HCT116 (cell line): Measurements from ENCODE around the gene HOXB3. TPM values are rescaled to one million over a fixed set of nuclear protein-coding genes. Genes with fewer than 3 reads are reported as not detected.

Experiments
- ATAC-seq: fragments of 200-7000 bp; cut with Tn5 transposase; 2 replicates; pipeline ENCODE4 v1.9.1; 2020; ENCODE audit warnings: mild to moderate bottlenecking, moderate library complexity
- BruUV-seq: library from RNA; stranded (reverse); fragments of 400-500 nt; replicated peaks from 2 replicates; lab custom pipeline; 2021; lab: Mats Ljungman, UMichigan
- CTCF ChIA-PET: fragments of 300-600 bp; sonication (Branson Sonifier 250); formaldehyde crosslinking; loops from one replicate; lab custom pipeline; 2021; ENCODE audit warnings: antibody characterized with exemption; lab: Charles Lee
- POLR2A ChIA-PET: fragments of 300-600, 350-600 bp; sonication (Branson Sonifier 250); formaldehyde crosslinking; loops from one replicate; lab custom pipeline; 2021; ENCODE audit warnings: antibody characterized with exemption; lab: Charles Lee
- RAD21 ChIA-PET, 2 experiments: fragments of 300-600 bp; sonication (Branson Sonifier 250); formaldehyde crosslinking; loops; one replicate each; lab custom pipeline; 2023; ENCODE audit warnings: low total read pairs in 2 of 2; ENCODE audit not compliant: uncharacterized antibody in 2 of 2, unreplicated experiment in 2 of 2, low non-redundant PET in 1 of 2; lab: Charles Lee
- DNase-seq: peaks from one replicate; pipeline ENCODE4 v3.0.0-alpha.2; 2010; ENCODE audit warnings: low read depth, low spot score
- H2AFZ ChIP-seq: fragments of 200-600 bp; shearing (Covaris generic), sonication (generic); 2 replicates; pipeline ENCODE4 v1.6.1; 2017; ENCODE audit warnings: low read depth, mixed run types, mixed read lengths, antibody characterized with exemption, low read length; ENCODE audit not compliant: poor library complexity, severe bottlenecking
- H3K27ac ChIP-seq: 2 replicates; pipeline ENCODE4 v1.5.1; 2012; ENCODE audit warnings: low read depth, low read length
- H3K27me3 ChIP-seq: fragments of 200-600 bp; sonication (generic); 2 replicates; pipeline ENCODE4 v1.6.1; 2016; ENCODE audit warnings: mixed run types, low read length, mixed read lengths; ENCODE audit not compliant: insufficient read depth
- H3K36me3 ChIP-seq, 2 experiments: fragments of 200-500 bp in 1 of 2; fragments of 200-600 bp in 1 of 2; sonication (Bioruptor generic) in 1 of 2; sonication (generic) in 1 of 2; 2 replicates each; pipeline versions ENCODE4 v1.5.1 to v1.6.1; 2014 to 2016; ENCODE audit warnings: low read length in 2 of 2, inconsistent platforms in 1 of 2, mixed read lengths in 1 of 2, mixed run types in 1 of 2; ENCODE audit not compliant: insufficient read depth in 2 of 2, control insufficient read depth in 1 of 2
- H3K4me1 ChIP-seq, 2 experiments: fragments of 200-600 bp in 1 of 2; sonication (generic) in 1 of 2; 2 replicates each; pipeline versions ENCODE4 v1.5.1 to v1.6.1; 2012 to 2017; ENCODE audit warnings: low read length in 2 of 2, inconsistent platforms in 1 of 2, mild to moderate bottlenecking in 1 of 2, mixed read lengths in 1 of 2, mixed run types in 1 of 2, moderate library complexity in 1 of 2; ENCODE audit not compliant: insufficient read depth in 2 of 2, control insufficient read depth in 1 of 2
- H3K4me2 ChIP-seq: fragments of 200-600 bp; sonication (generic); 2 replicates; pipeline ENCODE4 v1.6.1; 2017; ENCODE audit warnings: mixed run types, low read length, mixed read lengths
- H3K4me3 ChIP-seq, 2 experiments: fragments of 200-600 bp in 1 of 2; sonication (generic) in 1 of 2; replicated peaks in 1 of 2; 2 replicates each; pipeline ENCODE4 v1.5.1; 2011 to 2016; ENCODE audit warnings: low read length in 2 of 2, control low read depth in 1 of 2, low read depth in 1 of 2, mild to moderate bottlenecking in 1 of 2, mixed read lengths in 1 of 2, mixed run types in 1 of 2
- H3K79me2 ChIP-seq: fragments of 200-600 bp; sonication (generic); 2 replicates; pipeline ENCODE4 v1.6.1; 2017; ENCODE audit warnings: mild to moderate bottlenecking, mixed run types, low read length, moderate library complexity, mixed read lengths; ENCODE audit not compliant: insufficient read depth
- H3K9ac ChIP-seq: fragments of 200-600 bp; sonication (generic); 2 replicates; pipeline ENCODE4 v1.6.1; 2016; ENCODE audit warnings: low read length, mixed read lengths
- H3K9me2 ChIP-seq: fragments of 200-600 bp; sonication (generic), shearing (Covaris generic); 2 replicates; pipeline ENCODE4 v1.6.1; 2017; ENCODE audit warnings: mixed run types, mild to moderate bottlenecking, moderate library complexity; ENCODE audit not compliant: insufficient read depth
- H3K9me3 ChIP-seq, 2 experiments: fragments of 200-500 bp in 1 of 2; fragments of 200-600 bp in 1 of 2; sonication (Bioruptor generic) in 1 of 2; sonication (generic) in 1 of 2; 2 replicates each; pipeline ENCODE4 v1.6.1; 2014 to 2017; ENCODE audit warnings: low read length in 2 of 2, mixed read lengths in 2 of 2, inconsistent platforms in 1 of 2, low read depth in 1 of 2, mild to moderate bottlenecking in 1 of 2, mixed run types in 1 of 2, moderate library complexity in 1 of 2; ENCODE audit not compliant: control insufficient read depth in 1 of 2, insufficient read depth in 1 of 2
- H4K20me1 ChIP-seq: fragments of 200-600 bp; sonication (generic), shearing (Covaris generic); 2 replicates; pipeline ENCODE4 v1.6.1; 2017; ENCODE audit warnings: mixed run types, mild to moderate bottlenecking, moderate library complexity; ENCODE audit not compliant: insufficient read depth
- CBX3 ChIP-seq: IDR thresholded peaks from 2 replicates; pipeline ENCODE4 v1.6.1; 2012; ENCODE audit warnings: low read depth
- ELF1 ChIP-seq: IDR thresholded peaks from 2 replicates; pipeline ENCODE4 v1.6.1; 2012; ENCODE audit warnings: low read depth, borderline replicate concordance
- EZH2 ChIP-seq: fragments of 200-600 bp; sonication (generic); IDR thresholded peaks from 2 replicates; pipeline ENCODE4 v1.6.1; 2017; ENCODE audit warnings: antibody characterized with exemption, mixed run types
- EZH2phosphoT487 ChIP-seq: fragments of 200-600 bp; IDR thresholded peaks from 2 replicates; pipeline ENCODE4 v1.6.1; 2018; ENCODE audit warnings: antibody characterized with exemption, borderline replicate concordance
- FOSL1 ChIP-seq: IDR thresholded peaks from 2 replicates; pipeline ENCODE4 v1.6.1; 2012; ENCODE audit warnings: low read depth
- POLR2A ChIP-seq: IDR thresholded peaks from 2 replicates; pipeline ENCODE4 v1.7.0; 2011; ENCODE audit warnings: borderline replicate concordance; ENCODE audit not compliant: insufficient read depth, insufficient read length; ENCODE audit errors: extremely low read depth
- RAD21 ChIP-seq: IDR thresholded peaks from 2 replicates; pipeline ENCODE4 v1.6.1; 2012; ENCODE audit warnings: low read depth, mild to moderate bottlenecking
- SIN3A ChIP-seq: IDR thresholded peaks from 2 replicates; pipeline ENCODE4 v1.6.1; 2012; ENCODE audit warnings: low read depth
- SP1 ChIP-seq: IDR thresholded peaks from 2 replicates; pipeline ENCODE4 v1.6.1; 2012; ENCODE audit warnings: low read depth
- SRF ChIP-seq: IDR thresholded peaks from 2 replicates; pipeline ENCODE4 v1.6.1; 2012; ENCODE audit warnings: low read depth
- TCF7L2 ChIP-seq: IDR thresholded peaks from 2 replicates; pipeline ENCODE4 v1.7.0; 2011; ENCODE audit warnings: borderline replicate concordance, inconsistent platforms; ENCODE audit not compliant: insufficient read depth, insufficient read length; ENCODE audit errors: extremely low read depth
- YY1 ChIP-seq: IDR thresholded peaks from 2 replicates; pipeline ENCODE4 v1.6.1; 2011; ENCODE audit warnings: low read length, low read depth, moderate library complexity, mild to moderate bottlenecking; ENCODE audit not compliant: insufficient replicate concordance; ENCODE audit errors: extremely low read depth
- ZFX ChIP-seq: fragments of 450-650 bp; IDR thresholded peaks from 2 replicates; pipeline ENCODE4 v1.6.1; 2017
- intact Hi-C: fragments of 100-400 bp; cut with micrococcal nuclease; formaldehyde crosslinking; loops from 2 replicates; pipeline ENCODE4 v1.10.0; 2022
- total RNA-seq: library from RNA; stranded (reverse); gene quantifications from one replicate; pipeline ENCODE4 v1.2.1, GENCODE V29; 2021; ENCODE audit not compliant: unreplicated experiment
- TF ChIP-seq, protein P1 (sequence below), 3 experiments: fragments of 200-600 bp in 1 of 3; sonication (generic) in 1 of 3; IDR thresholded peaks in 2 of 3; conservative IDR thresholded peaks in 1 of 3; 2 replicates each; pipeline ENCODE4 v1.5.1; 2012 to 2017; ENCODE audit warnings: low read depth in 2 of 3, low read length in 2 of 3, antibody characterized with exemption in 1 of 3, borderline replicate concordance in 1 of 3, control low read depth in 1 of 3, mild to moderate bottlenecking in 1 of 3, mixed read lengths in 1 of 3, mixed run types in 1 of 3, moderate library complexity in 1 of 3; ENCODE audit not compliant: insufficient read depth in 1 of 3
- TF ChIP-seq, protein P2 (sequence below): IDR thresholded peaks from 2 replicates; pipeline ENCODE4 v1.6.1; 2012

The HOXB3 gene
- total RNA-seq, 1 experiment from 2014 or later = 19.8 TPM

DNA sequence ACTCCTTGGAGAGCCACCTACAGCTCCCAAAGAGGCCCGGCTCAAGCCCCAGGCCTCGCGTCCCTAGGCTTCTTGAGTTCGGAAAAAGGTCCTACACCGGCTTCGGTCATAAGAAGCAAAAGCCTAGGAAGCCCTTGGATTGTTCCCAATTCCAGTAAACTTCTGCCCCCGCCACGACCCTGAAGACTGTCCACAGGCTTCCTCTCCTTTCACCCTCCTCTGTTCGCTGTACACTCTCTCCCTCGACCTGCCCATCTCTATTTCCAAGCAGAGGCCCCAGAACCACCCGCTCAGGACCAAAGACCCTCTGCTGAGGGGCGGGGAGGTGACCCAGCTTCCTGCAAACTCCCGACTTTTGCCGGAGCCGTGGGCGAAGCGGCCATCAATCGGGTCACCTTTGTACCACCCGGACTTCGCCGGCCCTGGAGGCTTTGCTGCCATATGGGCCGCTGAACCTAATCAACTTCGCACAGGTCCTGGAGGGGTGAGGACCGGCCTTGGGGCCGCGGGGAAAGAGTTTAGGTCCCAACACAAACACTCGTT is 47.9 kb downstream of the HOXB3 start:
- DNase-seq = no peak
- Histone ChIP-seq H3K4me3 (no peak overlapping the region), H3K9me2 (no peaks in the 10 kb centered on the region), H4K20me1 (no peaks in the 10 kb centered on the region), H3K27me3 (no peaks in the 10 kb centered on the region), H3K27ac (0 out of 2 replicates have a peak overlapping the region, but pooled peaks have one; percentile 4), H2AFZ (no peak overlapping the region), H3K36me3 (no peaks in the 10 kb centered on the region), H3K9me3 (no peaks in the 10 kb centered on the region), H3K9ac (no peak overlapping the region), H3K4me1 (peaks cover 6 to 17% of the 10 kb centered on the region in 2 experiments), H3K4me2 (0 out of 2 replicates have a peak overlapping the region, but pooled peaks have one; percentile 69), H3K79me2 (no peaks in the 10 kb centered on the region)
- ChIA-PET CTCF (no interaction called here), POLR2A (no interaction called here), RAD21 (no interaction called here)
- TF ChIP-seq ZFX = no peak
- TF ChIP-seq, protein P1, sequence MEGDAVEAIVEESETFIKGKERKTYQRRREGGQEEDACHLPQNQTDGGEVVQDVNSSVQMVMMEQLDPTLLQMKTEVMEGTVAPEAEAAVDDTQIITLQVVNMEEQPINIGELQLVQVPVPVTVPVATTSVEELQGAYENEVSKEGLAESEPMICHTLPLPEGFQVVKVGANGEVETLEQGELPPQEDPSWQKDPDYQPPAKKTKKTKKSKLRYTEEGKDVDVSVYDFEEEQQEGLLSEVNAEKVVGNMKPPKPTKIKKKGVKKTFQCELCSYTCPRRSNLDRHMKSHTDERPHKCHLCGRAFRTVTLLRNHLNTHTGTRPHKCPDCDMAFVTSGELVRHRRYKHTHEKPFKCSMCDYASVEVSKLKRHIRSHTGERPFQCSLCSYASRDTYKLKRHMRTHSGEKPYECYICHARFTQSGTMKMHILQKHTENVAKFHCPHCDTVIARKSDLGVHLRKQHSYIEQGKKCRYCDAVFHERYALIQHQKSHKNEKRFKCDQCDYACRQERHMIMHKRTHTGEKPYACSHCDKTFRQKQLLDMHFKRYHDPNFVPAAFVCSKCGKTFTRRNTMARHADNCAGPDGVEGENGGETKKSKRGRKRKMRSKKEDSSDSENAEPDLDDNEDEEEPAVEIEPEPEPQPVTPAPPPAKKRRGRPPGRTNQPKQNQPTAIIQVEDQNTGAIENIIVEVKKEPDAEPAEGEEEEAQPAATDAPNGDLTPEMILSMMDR (IDR thresholded peaks at IDR 0.05 in 2 of 3, conservative IDR thresholded peaks at IDR 0.05 in 1 of 3; ENCODE audit: borderline replicate concordance in 1 of 3, insufficient read depth in 1 of 3, low read depth in 2 of 3, low read length in 2 of 3) = no peak
- TF ChIP-seq, protein P2, sequence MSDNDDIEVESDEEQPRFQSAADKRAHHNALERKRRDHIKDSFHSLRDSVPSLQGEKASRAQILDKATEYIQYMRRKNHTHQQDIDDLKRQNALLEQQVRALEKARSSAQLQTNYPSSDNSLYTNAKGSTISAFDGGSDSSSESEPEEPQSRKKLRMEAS = no peak
- no peak for TF ChIP-seq SP1
- no peak for TF ChIP-seq POLR2A
- ATAC-seq = no peak
- intact Hi-C loops = no loop called here
- no TSS peak for BruUV-seq

DNA sequence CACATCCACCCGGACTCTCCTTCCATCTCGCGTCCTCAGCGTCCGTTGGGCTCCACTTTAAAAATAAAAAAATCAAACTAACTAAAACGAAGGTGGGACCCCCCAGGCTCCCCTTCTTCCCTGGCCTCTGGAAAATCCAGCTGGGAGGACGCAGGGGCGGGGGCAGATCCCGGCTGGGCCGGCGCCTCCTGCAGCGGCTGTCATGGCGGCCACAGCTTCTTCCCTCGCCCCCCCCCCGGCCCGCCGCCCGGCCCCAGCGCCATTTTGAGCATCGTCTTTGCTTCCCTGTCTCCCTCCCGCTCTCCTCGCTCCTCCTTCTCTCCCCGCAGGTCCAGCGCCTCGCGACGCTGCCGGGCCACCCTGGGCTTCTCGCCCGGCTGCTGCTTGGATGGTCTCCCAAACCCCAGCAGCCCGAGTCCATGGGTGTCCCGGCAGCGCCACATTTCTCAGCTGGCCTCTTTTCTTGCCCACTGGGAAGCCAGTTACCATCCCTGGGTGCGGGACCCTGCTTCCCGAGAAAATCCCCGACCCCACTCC is 48.4 kb downstream of the HOXB3 start:
- Histone ChIP-seq H3K9me2 (no peaks in the 10 kb centered on the region), H3K4me3 (no peak overlapping the region), H4K20me1 (no peaks in the 10 kb centered on the region), H3K27ac (no peak overlapping the region), H3K4me1 (peaks cover 10 to 22% of the 10 kb centered on the region in 2 experiments), H3K9ac (no peak overlapping the region), H3K79me2 (no peaks in the 10 kb centered on the region), H3K36me3 (no peaks in the 10 kb centered on the region), H2AFZ (no peak overlapping the region), H3K9me3 (no peaks in the 10 kb centered on the region), H3K4me2 (no peak overlapping the region), H3K27me3 (no peaks in the 10 kb centered on the region)
- no peak for DNase-seq
- POLR2A ChIA-PET = no interaction called here
- intact Hi-C loops = no loop called here
- RAD21 ChIA-PET = no interaction called here
- CTCF ChIA-PET = no interaction called here
- no peak for ATAC-seq
- BruUV-seq = no TSS peak
- TF ChIP-seq SP1 = no peak
- no peak for TF ChIP-seq POLR2A
- TF ChIP-seq SRF = no peak
- TF ChIP-seq EZH2 = no peak
- no peak for TF ChIP-seq ELF1
- no peak for TF ChIP-seq RAD21
- TF ChIP-seq ZFX = no peak
- no peak for TF ChIP-seq YY1
- no peak for TF ChIP-seq SIN3A
- TF ChIP-seq, protein P1 (IDR thresholded peaks at IDR 0.05 in 2 of 3, conservative IDR thresholded peaks at IDR 0.05 in 1 of 3; ENCODE audit: borderline replicate concordance in 1 of 3, insufficient read depth in 1 of 3, low read depth in 2 of 3, low read length in 2 of 3) = no peak
- no peak for TF ChIP-seq TCF7L2
- TF ChIP-seq CBX3 = no peak
- TF ChIP-seq EZH2phosphoT487 = no peak
- no peak for TF ChIP-seq FOSL1
